H9 (cell line): ENCODE measurements around the gene VEGFA. TPM values are rescaled to one million over a fixed set of nuclear protein-coding genes. Genes with fewer than 3 reads are reported as not detected.

Experiments
- DNase-seq: peaks from one replicate; pipeline ENCODE4 v3.0.0-alpha.2; 2017
- H2AFZ ChIP-seq: one replicate; pipeline ENCODE4 v1.6.1; 2013; ENCODE audit warnings: mild to moderate bottlenecking, low read length, control low read depth, moderate library complexity
- H2AK5ac ChIP-seq: 2 replicates; pipeline ENCODE4 v1.6.1; 2013; ENCODE audit warnings: low read length, control low read depth, mixed read lengths; ENCODE audit not compliant: insufficient read length
- H2BK120ac ChIP-seq: one replicate; pipeline ENCODE4 v1.6.1; 2013; ENCODE audit warnings: low read depth, mild to moderate bottlenecking, low read length, control low read depth, inconsistent platforms; ENCODE audit not compliant: poor library complexity, severe bottlenecking
- H2BK12ac ChIP-seq: 2 replicates; pipeline ENCODE4 v1.6.1; 2013; ENCODE audit warnings: low read length, control low read depth, mixed read lengths, low read depth; ENCODE audit not compliant: insufficient read length
- H2BK15ac ChIP-seq: 2 replicates; pipeline ENCODE4 v1.6.1; 2013; ENCODE audit warnings: low read depth, low read length, control low read depth
- H2BK20ac ChIP-seq: one replicate; pipeline ENCODE4 v1.6.1; 2013; ENCODE audit warnings: low read depth, mild to moderate bottlenecking, low read length, control low read depth, inconsistent platforms; ENCODE audit not compliant: poor library complexity, severe bottlenecking
- H2BK5ac ChIP-seq: 2 replicates; pipeline ENCODE4 v1.6.1; 2013; ENCODE audit warnings: low read length, control low read depth, mixed read lengths; ENCODE audit not compliant: insufficient read length
- H3K14ac ChIP-seq: 2 replicates; pipeline ENCODE4 v1.6.1; 2013; ENCODE audit warnings: low read length, control low read depth; ENCODE audit not compliant: insufficient read depth
- H3K18ac ChIP-seq: 2 replicates; pipeline ENCODE4 v1.6.1; 2013; ENCODE audit warnings: low read depth, mild to moderate bottlenecking, mixed read lengths, low read length, control low read depth; ENCODE audit not compliant: insufficient read length
- H3K23ac ChIP-seq: 2 replicates; pipeline ENCODE4 v1.6.1; 2013; ENCODE audit warnings: low read length, control low read depth, mixed read lengths, low read depth; ENCODE audit not compliant: insufficient read length
- H3K23me2 ChIP-seq: 2 replicates; pipeline ENCODE4 v1.6.1; 2013; ENCODE audit warnings: low read depth, mild to moderate bottlenecking, mixed read lengths, low read length, control low read depth; ENCODE audit not compliant: insufficient read length, poor library complexity, severe bottlenecking
- H3K27ac ChIP-seq: 2 replicates; pipeline ENCODE4 v1.5.1; 2013; ENCODE audit warnings: low read length, control low read depth, mixed read lengths, low read depth; ENCODE audit not compliant: insufficient read length
- H3K27me3 ChIP-seq: 2 replicates; pipeline ENCODE4 v1.6.1; 2013; ENCODE audit warnings: low read length, control low read depth, inconsistent platforms; ENCODE audit not compliant: insufficient read depth
- H3K4ac ChIP-seq: 2 replicates; pipeline ENCODE4 v1.6.1; 2013; ENCODE audit warnings: low read depth, mild to moderate bottlenecking, control low read depth, inconsistent platforms, low read length, moderate library complexity
- H3K4me1 ChIP-seq: 2 replicates; pipeline ENCODE4 v1.6.1; 2013; ENCODE audit warnings: low read length, control low read depth, inconsistent platforms; ENCODE audit not compliant: insufficient read depth
- H3K4me2 ChIP-seq: 2 replicates; pipeline ENCODE4 v1.6.1; 2013; ENCODE audit warnings: low read length, control low read depth, mixed read lengths; ENCODE audit not compliant: insufficient read length, insufficient read depth
- H3K56ac ChIP-seq: 2 replicates; pipeline ENCODE4 v1.6.1; 2013; ENCODE audit warnings: low read depth, mild to moderate bottlenecking, mixed read lengths, low read length, control low read depth; ENCODE audit not compliant: insufficient read length
- H3K79me1 ChIP-seq: 2 replicates; pipeline ENCODE4 v1.6.1; 2013; ENCODE audit warnings: low read depth, mild to moderate bottlenecking, moderate library complexity, low read length, control low read depth, inconsistent platforms; ENCODE audit not compliant: insufficient read depth, poor library complexity, severe bottlenecking
- H3K79me2 ChIP-seq: 2 replicates; pipeline ENCODE4 v1.6.1; 2013; ENCODE audit warnings: low read length, control low read depth, inconsistent platforms; ENCODE audit not compliant: insufficient read depth
- H3K9ac ChIP-seq: 2 replicates; pipeline ENCODE4 v1.6.1; 2013; ENCODE audit warnings: low read length, control low read depth, mixed read lengths; ENCODE audit not compliant: insufficient read length; ENCODE audit errors: extremely low read depth
- H3K9me3 ChIP-seq: one replicate; pipeline ENCODE4 v1.6.1; 2013; ENCODE audit warnings: low read depth, low read length, inconsistent platforms; ENCODE audit not compliant: control insufficient read depth
- H3T11ph ChIP-seq: one replicate; pipeline ENCODE4 v1.6.1; 2013; ENCODE audit warnings: mild to moderate bottlenecking, low read length, control low read depth, inconsistent platforms
- H4K20me1 ChIP-seq: one replicate; pipeline ENCODE4 v1.6.1; 2013; ENCODE audit not compliant: control insufficient read depth, insufficient read length, insufficient read depth
- H4K5ac ChIP-seq: 2 replicates; pipeline ENCODE4 v1.6.1; 2013; ENCODE audit warnings: low read depth, mild to moderate bottlenecking, mixed read lengths, low read length, control low read depth; ENCODE audit not compliant: insufficient read length
- H4K8ac ChIP-seq: replicated peaks from 2 replicates; pipeline ENCODE4 v1.6.1; 2013; ENCODE audit warnings: low read length, control low read depth, mixed read lengths, low read depth; ENCODE audit not compliant: insufficient read length
- H4K91ac ChIP-seq: 2 replicates; pipeline ENCODE4 v1.6.1; 2013; ENCODE audit warnings: low read depth, mild to moderate bottlenecking, moderate library complexity, mixed read lengths, low read length, control low read depth; ENCODE audit not compliant: insufficient read length
- H3K27ac Mint-ChIP-seq, 3 experiments: 2 replicates in 2 of 3; 3 replicates in 1 of 3; pipeline ENCODE4 v1.8.0; 2020 to 2021; ENCODE audit warnings: mixed read lengths in 3 of 3, mild to moderate bottlenecking in 1 of 3, moderate library complexity in 1 of 3
- H3K27me3 Mint-ChIP-seq: 2 replicates; pipeline ENCODE4 v1.8.0; 2021; ENCODE audit warnings: low read depth, mild to moderate bottlenecking, moderate library complexity, mixed read lengths
- H3K36me3 Mint-ChIP-seq, 3 experiments: 2 replicates in 2 of 3; 3 replicates in 1 of 3; pipeline ENCODE4 v1.8.0; 2020 to 2021; ENCODE audit warnings: low read depth in 3 of 3, mixed read lengths in 3 of 3; ENCODE audit not compliant: insufficient read depth in 1 of 3
- H3K4me1 Mint-ChIP-seq, 2 experiments: 2 replicates each; pipeline ENCODE4 v1.8.0; 2020; ENCODE audit warnings: mixed read lengths in 2 of 2
- H3K4me3 Mint-ChIP-seq, 2 experiments: 2 replicates in 1 of 2; 3 replicates in 1 of 2; pipeline ENCODE4 v1.8.0; 2020 to 2021; ENCODE audit warnings: mild to moderate bottlenecking in 2 of 2, mixed read lengths in 2 of 2, moderate library complexity in 1 of 2
- H3K9me3 Mint-ChIP-seq, 2 experiments: 2 replicates in 1 of 2; 3 replicates in 1 of 2; pipeline ENCODE4 v1.8.0; 2020; ENCODE audit warnings: mild to moderate bottlenecking in 2 of 2, mixed read lengths in 2 of 2, moderate library complexity in 1 of 2
- WGBS: extraction: QIAGEN DNeasy Blood & Tissue Kit; methylation state at CpG from one replicate; pipeline ENCODE4 v1.1.7; 2013; ENCODE audit warnings: missing lambda C conversion rate, low lambda C conversion rate, mixed read lengths; ENCODE audit not compliant: insufficient read length; ENCODE audit errors: extremely low coverage; 5-methylcytosine and 5-hydroxymethylcytosine counted together
- total RNA-seq: library from RNA; stranded (reverse); gene quantifications from 2 replicates; pipeline ENCODE4 v1.2.1, GENCODE V29; 2021
- TF ChIP-seq, protein P1 (sequence below): fragments of 200-600 bp; sonication (generic); conservative IDR thresholded peaks from 3 replicates; pipeline ENCODE4 v1.8.0; 2021; ENCODE audit warnings: antibody characterized with exemption, mild to moderate bottlenecking

The VEGFA gene
- total RNA-seq, 1 experiment from 2014 or later, result 47.9 TPM

DNA sequence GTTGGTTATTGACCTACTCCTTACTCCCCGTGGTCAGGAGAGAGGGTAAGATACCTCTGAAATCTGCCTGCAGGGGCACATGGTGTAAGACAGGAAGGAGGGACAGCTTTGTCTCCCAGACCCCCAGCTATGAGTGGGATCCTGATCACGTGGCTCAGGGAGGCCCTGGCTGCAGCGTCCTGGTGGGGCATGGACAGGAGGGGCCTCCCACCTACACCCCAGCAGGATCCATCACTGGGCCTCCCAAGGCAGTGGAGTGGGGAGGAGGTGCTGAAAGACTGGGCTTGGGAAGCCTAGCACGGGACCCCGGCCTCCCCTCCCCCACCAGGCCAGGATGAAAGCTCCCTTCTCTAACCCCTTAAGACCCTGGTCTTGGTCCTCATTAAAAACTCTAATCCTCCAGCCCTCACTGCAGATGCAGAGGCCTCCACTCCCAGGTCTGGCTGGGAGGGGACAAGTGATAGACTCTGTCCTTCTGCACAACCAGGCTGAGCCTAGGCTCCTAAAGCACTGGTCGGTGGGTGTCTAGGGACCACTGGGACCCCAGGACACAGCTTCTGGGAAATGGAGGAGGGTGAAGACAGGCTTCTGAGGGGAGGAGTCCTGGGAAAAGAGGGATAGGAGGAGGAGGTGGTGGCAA lies 29.6 kb upstream of the VEGFA start:
- H3K27me3 Mint-ChIP-seq, result no peaks in the 10 kb centered on the region
- H3T11ph ChIP-seq, result no peak overlapping the region
- no peaks in the 10 kb centered on the region for H3K79me2 ChIP-seq
- no peak overlapping the region for H3K27ac Mint-ChIP-seq
- H3K23ac ChIP-seq, result no peak overlapping the region
- H2AFZ ChIP-seq, result no peak overlapping the region
- no peaks in the 10 kb centered on the region; a peak in 1 of 5 replicates for H3K9me3 Mint-ChIP-seq
- no peak overlapping the region for H3K18ac ChIP-seq
- peak; percentile 24 for DNase-seq
- no peaks in the 10 kb centered on the region for H3K23me2 ChIP-seq
- H3K4ac ChIP-seq, result no peak overlapping the region
- no peak overlapping the region for H4K8ac ChIP-seq
- H3K56ac ChIP-seq, result no peak overlapping the region
- H3K36me3 Mint-ChIP-seq, result no peaks in the 10 kb centered on the region; a peak in 1 of 7 replicates
- H3K27me3 ChIP-seq, result no peaks in the 10 kb centered on the region
- H2BK15ac ChIP-seq, result no peak overlapping the region
- no peaks in the 10 kb centered on the region for H3K79me1 ChIP-seq
- no peak overlapping the region for H2BK5ac ChIP-seq
- no peak overlapping the region for H3K14ac ChIP-seq
- no peak overlapping the region for H3K27ac ChIP-seq
- H2BK20ac ChIP-seq, result no peak overlapping the region
- TF ChIP-seq, protein P1, sequence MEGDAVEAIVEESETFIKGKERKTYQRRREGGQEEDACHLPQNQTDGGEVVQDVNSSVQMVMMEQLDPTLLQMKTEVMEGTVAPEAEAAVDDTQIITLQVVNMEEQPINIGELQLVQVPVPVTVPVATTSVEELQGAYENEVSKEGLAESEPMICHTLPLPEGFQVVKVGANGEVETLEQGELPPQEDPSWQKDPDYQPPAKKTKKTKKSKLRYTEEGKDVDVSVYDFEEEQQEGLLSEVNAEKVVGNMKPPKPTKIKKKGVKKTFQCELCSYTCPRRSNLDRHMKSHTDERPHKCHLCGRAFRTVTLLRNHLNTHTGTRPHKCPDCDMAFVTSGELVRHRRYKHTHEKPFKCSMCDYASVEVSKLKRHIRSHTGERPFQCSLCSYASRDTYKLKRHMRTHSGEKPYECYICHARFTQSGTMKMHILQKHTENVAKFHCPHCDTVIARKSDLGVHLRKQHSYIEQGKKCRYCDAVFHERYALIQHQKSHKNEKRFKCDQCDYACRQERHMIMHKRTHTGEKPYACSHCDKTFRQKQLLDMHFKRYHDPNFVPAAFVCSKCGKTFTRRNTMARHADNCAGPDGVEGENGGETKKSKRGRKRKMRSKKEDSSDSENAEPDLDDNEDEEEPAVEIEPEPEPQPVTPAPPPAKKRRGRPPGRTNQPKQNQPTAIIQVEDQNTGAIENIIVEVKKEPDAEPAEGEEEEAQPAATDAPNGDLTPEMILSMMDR, result no peak
- H4K91ac ChIP-seq, result no peak overlapping the region
- no peaks in the 10 kb centered on the region for H3K4me1 ChIP-seq
- no peak overlapping the region for H3K9ac ChIP-seq
- H3K4me3 Mint-ChIP-seq, result no peak overlapping the region
- H2BK12ac ChIP-seq, result no peak overlapping the region
- no peaks in the 10 kb centered on the region for H4K20me1 ChIP-seq
- no peak overlapping the region for H2BK120ac ChIP-seq
- H3K9me3 ChIP-seq, result no peaks in the 10 kb centered on the region
- no peak overlapping the region for H2AK5ac ChIP-seq
- no peak overlapping the region for H3K4me2 ChIP-seq
- H3K4me1 Mint-ChIP-seq, result peaks cover 20 to 62% of the 10 kb centered on the region in 2 experiments
- H4K5ac ChIP-seq, result no peak overlapping the region
- no CpG with 5 or more reads among the region's 6 CpGs for WGBS
